Right lobe of liver (tissue), 4 donors: Measurements from ENCODE around the gene EGF.

Source experiments
- POLR2A ChIP-seq: fragments of 450-650 bp; IDR thresholded peaks from one replicate; pipeline ENCODE4 v1.6.1; 2017; ENCODE audit warnings: antibody characterized with exemption, mild to moderate bottlenecking
- TF ChIP-seq, protein P1 (sequence below), 4 donors: fragments of 200-600 bp in 3 of 4; fragments of 450-650 bp in 1 of 4; IDR thresholded peaks; one replicate each; pipeline versions ENCODE4 v1.5.1 to v1.8.0; 2016 to 2022; ENCODE audit warnings: antibody characterized with exemption in 4 of 4, mild to moderate bottlenecking in 2 of 4
- donor health status: DM: no; HTN: no; CAD: no.
- donor health status: DM: no; HTN: no; CAD: no.
- donor health status: DM: no; HTN: yes; CAD: no.

DNA sequence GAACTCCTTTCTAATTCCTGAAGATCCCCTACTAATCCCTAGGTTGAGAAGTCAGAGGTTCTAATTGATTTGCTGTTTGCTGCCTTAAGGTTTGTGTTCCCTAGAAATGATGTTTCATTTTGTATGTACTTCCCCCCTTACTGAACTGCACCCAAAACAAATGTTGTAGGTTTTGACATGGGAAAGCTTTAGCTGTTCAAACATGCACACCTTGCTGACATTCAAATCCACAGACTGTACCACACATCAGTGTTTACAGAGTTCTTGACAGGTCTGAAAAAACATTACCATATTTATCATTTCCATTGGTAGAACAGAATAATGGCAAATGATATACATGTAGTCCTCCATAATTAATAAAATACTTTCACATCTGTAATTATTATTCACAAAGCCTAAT, 18.2 kb downstream of the EGF start:
- TF ChIP-seq, protein P1, sequence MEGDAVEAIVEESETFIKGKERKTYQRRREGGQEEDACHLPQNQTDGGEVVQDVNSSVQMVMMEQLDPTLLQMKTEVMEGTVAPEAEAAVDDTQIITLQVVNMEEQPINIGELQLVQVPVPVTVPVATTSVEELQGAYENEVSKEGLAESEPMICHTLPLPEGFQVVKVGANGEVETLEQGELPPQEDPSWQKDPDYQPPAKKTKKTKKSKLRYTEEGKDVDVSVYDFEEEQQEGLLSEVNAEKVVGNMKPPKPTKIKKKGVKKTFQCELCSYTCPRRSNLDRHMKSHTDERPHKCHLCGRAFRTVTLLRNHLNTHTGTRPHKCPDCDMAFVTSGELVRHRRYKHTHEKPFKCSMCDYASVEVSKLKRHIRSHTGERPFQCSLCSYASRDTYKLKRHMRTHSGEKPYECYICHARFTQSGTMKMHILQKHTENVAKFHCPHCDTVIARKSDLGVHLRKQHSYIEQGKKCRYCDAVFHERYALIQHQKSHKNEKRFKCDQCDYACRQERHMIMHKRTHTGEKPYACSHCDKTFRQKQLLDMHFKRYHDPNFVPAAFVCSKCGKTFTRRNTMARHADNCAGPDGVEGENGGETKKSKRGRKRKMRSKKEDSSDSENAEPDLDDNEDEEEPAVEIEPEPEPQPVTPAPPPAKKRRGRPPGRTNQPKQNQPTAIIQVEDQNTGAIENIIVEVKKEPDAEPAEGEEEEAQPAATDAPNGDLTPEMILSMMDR (IDR thresholded peaks at IDR 0.05): no peak
- no peak for TF ChIP-seq POLR2A
